ENCODE data around the gene USP53.

Gene USP53

GRCh38 chr4:119284876-119285780, 72.6 kb downstream of the USP53 start:
- H3K36me3 ChIP-seq: no peaks in the 10 kb centered on the region
- no peak overlapping the region for H3K4me3 ChIP-seq (ENCODE audit: low read depth, low read length)
- H3K27me3 ChIP-seq (ENCODE audit: insufficient read depth, low read depth, severe bottlenecking): no peaks in the 10 kb centered on the region
- no peaks in the 10 kb centered on the region for H3K9me3 ChIP-seq (ENCODE audit: severe bottlenecking)
- no peak for DNase-seq
- no peak overlapping the region for H3K27ac ChIP-seq
- TF ChIP-seq CTCF (IDR thresholded peaks at IDR 0.05; ENCODE audit: low read depth, low read length): no peak

- Histone ChIP-seq H3K27ac (no peak overlapping the region), H3K4me3 (ENCODE audit: low read depth, low read length) (no peak overlapping the region), H3K27me3 (ENCODE audit: insufficient read depth, low read depth, severe bottlenecking) (no peaks in the 10 kb centered on the region), H3K36me3 (no peaks in the 10 kb centered on the region), H3K9me3 (ENCODE audit: severe bottlenecking) (no peaks in the 10 kb centered on the region)
- TF ChIP-seq CTCF (IDR thresholded peaks at IDR 0.05; ENCODE audit: low read depth, low read length): peak; percentile 40
- DNase-seq: no peak
Observed at GRCh38 chr4:119286377-119287002, 74.0 kb downstream of the USP53 start.

- no peak overlapping the region for H3K4me3 ChIP-seq (ENCODE audit: low read depth, low read length)
- no peak for TF ChIP-seq CTCF (IDR thresholded peaks at IDR 0.05; ENCODE audit: low read depth, low read length)
- no peaks in the 10 kb centered on the region for H3K27me3 ChIP-seq (ENCODE audit: insufficient read depth, low read depth, severe bottlenecking)
- H3K36me3 ChIP-seq: no peaks in the 10 kb centered on the region
- no peak for DNase-seq
- H3K27ac ChIP-seq: no peak overlapping the region
- H3K9me3 ChIP-seq (ENCODE audit: severe bottlenecking): no peaks in the 10 kb centered on the region
Observed at GRCh38 chr4:119289313-119289712, 76.8 kb downstream of the USP53 start.

GRCh38 chr4:119290598-119290997, 78.1 kb downstream of the USP53 start:
- DNase-seq: no peak
- H3K27me3 ChIP-seq (ENCODE audit: insufficient read depth, low read depth, severe bottlenecking): no peaks in the 10 kb centered on the region
- H3K4me3 ChIP-seq (ENCODE audit: low read depth, low read length): no peak overlapping the region
- no peaks in the 10 kb centered on the region for H3K36me3 ChIP-seq
- TF ChIP-seq CTCF (IDR thresholded peaks at IDR 0.05; ENCODE audit: low read depth, low read length): no peak
- no peak overlapping the region for H3K27ac ChIP-seq
- no peaks in the 10 kb centered on the region for H3K9me3 ChIP-seq (ENCODE audit: severe bottlenecking)

GRCh38 chr4:119296356-119296755, 83.8 kb downstream of the USP53 start:
- H3K4me3 ChIP-seq (ENCODE audit: low read depth, low read length): no peak overlapping the region
- H3K9me3 ChIP-seq (ENCODE audit: severe bottlenecking): no peaks in the 10 kb centered on the region
- DNase-seq: no peak
- no peak overlapping the region for H3K27ac ChIP-seq
- peaks cover 19% of the 10 kb centered on the region for H3K36me3 ChIP-seq
- H3K27me3 ChIP-seq (ENCODE audit: insufficient read depth, low read depth, severe bottlenecking): no peaks in the 10 kb centered on the region
- TF ChIP-seq CTCF (IDR thresholded peaks at IDR 0.05; ENCODE audit: low read depth, low read length): no peak

Data from WERI-Rb-1 (cell line).